HK-2 (cell line): ENCODE measurements around the gene MYOZ2.
"Not testable (repeated sequence)": the region's sequence is repeated elsewhere in the genome, so short reads cannot be mapped to it uniquely, and the experiment has no call there.

Experiments used
- DNase-seq: peaks from one replicate; pipeline ENCODE4 v3.0.0-alpha.2; 2018; ENCODE audit not compliant: unreplicated experiment

MYOZ2 gene

DNA sequence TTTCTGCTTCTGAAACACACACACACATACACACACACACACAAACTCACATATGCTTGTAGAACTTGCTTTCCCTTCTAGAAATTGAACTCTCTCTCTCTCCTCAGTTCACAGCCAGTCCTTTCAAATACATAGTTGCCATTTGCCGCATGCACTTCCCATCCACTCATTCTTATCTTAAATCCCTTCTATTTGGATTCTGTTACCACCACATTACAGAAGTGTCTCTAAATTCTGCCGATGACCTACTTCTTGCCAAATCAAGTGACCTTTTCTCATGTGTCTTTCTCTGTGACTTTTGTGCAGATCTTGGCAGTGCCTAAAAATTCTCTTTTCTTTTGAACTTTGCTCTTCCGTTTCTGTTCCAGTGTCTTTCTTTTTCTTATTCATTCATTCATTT, 7.5 kb upstream of the MYOZ2 start:
- DNase-seq: no peak

DNA sequence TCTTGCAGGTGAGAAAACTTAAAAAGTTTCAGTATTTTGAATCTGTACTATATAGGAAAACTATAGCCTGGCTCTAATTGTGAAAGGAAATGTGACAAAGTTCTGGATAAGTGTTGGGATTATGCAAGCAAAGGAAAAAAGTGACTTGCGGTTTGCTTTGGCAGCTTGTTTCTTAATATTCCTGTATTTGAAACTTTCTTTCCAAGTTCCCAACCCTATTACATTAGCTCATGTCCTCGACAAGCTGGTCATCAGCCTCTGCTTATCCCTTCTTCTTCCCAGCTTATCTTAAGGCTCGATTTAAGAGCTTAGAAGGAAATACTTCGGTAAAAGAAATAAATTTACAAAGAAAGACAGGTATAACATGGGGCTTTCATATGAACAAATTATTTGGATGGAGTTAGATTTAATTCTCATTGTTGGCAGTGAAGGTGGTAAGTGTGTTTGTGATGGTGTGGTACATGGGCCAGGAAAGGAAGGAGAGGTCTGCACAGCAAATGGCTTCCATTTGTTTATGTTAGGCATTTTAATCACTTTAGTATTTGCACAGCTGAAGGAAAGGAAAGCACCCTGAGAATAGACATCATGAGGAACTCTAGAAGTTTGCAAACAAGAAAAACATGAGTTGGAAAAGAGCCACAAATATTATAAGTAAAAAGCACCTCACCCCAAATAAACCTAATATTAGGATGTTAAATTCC, 5.1 kb upstream of the MYOZ2 start:
- DNase-seq: no peak

DNA sequence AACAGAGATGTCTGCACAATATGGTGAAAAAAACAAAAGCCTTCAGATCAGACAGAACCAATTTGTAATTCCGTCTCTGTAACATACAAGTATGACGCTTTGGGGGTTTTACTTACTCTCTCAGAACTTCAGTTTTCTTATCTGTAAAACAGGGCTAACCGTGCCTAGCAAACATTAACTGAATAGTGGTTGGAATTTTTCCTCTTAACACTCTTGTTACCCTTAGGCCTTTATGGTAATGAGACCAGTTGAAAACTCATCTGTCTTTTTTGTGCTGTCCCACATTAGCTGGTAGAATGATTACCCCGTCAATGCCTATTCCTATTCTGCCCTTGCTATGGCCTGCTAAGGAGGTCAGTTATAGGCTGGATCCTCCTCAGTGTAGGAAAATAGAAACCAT, 4.5 kb upstream of the MYOZ2 start:
- DNase-seq: no peak

DNA sequence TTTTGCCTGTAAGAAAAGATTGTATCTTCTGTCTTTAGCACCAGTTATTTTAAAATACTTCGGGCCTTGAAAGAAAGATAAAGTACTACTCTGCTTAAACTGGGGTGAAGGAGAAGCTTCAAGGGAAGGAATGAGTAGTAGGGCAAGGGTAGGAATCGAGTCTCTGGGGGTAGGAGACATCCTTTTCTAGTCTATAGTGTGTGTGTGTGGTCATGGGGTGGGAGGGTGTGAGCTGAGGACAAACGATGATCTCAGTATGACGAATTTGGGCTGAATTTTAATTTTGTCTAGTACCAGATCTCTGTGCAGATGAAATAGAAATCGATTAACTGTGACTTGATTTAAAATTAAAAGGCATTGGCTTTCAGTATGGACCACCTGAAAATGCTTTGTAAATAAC, 3.3 kb upstream of the MYOZ2 start:
- no peak for DNase-seq

DNA sequence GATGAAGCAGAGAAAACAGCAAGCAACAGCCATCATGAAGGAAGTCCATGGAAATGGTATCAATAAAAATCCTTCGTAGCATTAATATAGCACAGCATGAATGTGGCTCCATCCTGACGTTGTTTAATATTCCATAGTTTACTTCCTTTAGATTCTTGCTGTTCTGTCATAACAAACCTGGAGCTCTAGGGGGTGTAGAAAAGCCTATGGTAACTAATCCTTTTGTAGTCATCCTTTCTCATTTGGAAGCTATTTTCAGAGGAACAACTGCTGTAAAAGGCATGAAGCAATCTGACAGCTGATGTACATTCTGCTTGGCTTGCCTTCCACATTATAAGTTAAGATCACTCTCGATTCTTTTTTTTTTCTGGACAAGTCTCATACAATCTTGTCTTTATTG, 914 bp downstream of the MYOZ2 start:
- DNase-seq: no peak

DNA sequence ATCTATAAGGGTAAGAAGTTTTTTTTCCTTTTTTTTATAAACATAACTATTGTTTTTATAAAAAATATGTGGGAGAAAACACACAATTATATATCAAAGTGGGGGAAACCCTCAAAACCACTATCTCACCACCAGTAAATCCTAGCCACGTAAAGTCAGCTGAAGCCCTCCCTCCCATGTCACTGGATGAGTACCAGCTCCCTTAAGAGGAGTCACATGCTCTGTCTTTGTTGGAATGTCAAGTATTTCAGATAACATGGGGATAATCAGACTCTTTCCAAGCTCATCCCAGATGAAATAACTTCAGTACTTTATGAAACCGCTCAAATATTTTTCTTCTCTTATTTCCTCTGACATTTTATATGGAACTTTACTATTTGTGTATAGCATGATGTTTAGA, 2.4 kb downstream of the MYOZ2 start:
- no peak for DNase-seq

DNA sequence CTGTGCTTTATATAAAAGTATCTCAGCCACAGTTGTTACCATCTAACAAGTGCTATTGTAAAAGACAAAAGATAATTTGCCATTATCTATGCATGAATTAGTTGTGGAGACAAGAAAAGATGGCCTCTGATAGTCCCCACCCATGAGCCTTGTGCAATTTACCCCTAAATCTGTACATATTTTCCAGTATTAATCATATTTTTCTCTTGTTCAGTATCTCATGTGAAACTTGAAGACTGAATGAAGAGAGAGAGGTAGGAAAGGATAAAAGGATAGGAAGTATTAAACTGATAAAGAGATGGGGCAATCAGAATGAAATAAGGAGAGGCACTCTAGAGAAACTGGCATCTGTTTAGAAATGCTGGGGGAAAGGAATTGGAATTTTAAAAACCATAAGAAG, 3.7 kb downstream of the MYOZ2 start:
- no peak for DNase-seq

DNA sequence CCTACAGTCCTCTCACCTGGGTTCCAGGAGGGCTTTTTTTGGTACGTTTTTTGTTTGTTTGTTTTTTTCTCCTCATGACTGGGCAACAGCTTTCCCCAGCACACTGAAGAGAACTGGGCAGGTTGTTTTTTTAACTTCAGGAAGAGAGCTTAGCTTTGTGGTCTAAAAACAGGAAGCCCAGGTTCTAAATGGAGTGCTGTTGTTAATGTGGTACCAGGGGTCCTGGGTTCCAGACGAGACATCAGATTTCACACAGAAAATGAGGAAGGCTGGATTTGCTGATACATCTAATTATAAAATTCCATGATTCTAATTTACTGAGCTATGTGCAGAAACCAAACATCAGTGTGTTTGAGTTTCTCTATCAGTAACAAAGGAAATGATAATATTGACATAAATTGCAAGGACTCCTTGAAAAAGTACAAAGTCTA, 4.2 kb downstream of the MYOZ2 start:
- no peak for DNase-seq

DNA sequence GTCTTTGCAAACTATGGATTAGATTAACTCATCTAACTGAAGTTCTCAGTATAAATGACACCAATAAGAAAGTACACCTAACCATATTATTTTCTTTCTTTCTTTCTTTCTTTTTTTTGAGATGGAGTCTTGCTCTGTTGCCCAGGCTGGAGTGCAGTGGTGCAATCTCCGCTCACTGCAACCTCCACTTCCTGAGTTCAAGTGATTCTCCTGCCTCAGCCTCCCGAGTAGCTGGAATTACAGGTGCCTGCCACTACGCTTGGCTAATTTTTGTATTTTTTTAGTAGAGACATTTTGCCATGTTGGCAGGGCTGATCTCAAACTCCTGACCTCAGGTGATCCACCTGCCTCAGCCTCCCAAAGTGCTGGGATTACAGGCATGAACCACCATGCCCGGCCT, 5.7 kb downstream of the MYOZ2 start:
- not testable (repeated sequence) for DNase-seq

DNA sequence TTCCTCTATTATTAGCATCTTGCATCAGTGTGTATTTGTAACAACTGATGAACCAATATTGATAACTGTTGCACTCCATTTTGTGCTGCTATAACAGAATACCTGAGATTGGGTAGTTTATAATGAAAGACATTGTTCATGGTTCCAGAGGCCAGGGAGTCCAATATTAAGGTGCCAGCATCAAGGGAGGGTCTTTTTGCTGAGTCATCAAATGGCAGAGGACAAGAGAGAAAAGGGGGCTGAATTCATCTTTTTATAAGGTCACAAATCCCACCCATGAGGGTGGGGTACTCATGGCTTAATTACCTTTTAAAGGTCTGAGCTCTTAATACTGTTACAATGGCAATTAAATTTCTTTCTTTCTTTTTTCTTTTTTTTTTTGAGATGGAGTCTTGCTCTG, 7.2 kb downstream of the MYOZ2 start:
- no peak for DNase-seq

DNA sequence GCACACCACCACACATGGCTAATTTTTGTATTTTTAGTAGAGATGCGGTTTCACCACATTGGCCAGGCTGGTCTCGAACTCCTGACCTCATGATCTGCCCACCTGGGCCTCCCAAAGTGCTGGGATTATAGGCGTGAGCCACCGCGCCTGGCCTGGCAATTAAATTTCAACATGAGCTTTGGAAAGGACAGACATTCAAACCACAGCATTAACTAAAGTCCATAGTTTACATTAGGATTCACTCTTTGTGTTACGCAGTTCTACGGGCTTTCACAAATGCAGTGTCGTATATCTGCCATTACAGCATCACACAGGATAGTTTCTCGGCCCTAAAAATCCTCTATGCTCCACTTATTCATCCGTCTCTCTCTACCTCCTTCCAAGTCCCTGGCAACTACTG, 7.7 kb downstream of the MYOZ2 start:
- DNase-seq: not testable (repeated sequence)

DNA sequence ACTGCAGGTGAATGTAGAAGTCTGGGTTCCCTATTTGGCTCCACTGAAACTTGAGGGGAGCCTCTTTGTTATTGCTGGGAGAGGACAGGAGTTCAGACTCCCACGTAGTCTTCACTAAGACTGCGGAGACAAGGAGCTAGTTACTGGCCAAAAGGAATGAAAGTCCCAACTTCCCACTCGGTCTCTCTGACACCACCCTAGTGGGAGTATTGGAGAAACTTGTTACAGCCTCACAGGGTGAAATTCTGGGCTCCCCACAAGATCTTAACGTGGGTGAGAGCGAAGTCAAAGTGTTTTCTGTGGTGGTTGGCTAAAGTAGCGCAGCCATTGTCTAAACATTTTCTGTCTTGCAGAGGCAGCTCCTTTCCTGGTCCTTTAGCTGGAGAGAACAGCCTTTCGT, 13.5 kb downstream of the MYOZ2 start:
- DNase-seq: no peak

DNA sequence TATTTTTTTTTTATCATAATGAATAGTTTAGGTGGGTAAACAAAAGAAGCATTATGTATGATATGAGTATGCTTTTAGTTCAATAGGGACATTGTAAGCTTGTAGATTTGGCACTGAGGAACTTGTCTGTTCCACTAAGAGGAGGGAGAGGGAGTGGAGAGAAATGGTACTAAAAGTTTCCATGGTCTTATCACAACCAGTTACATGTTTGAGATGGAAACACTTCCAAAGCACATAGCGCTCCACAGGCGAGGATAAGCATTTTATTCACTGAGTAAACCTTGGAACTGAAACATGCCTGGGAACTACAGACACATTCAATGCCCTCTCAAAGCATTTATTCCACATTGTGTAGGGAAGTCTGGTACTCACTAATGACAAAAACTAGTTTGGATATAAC, 15.5 kb downstream of the MYOZ2 start:
- no peak for DNase-seq

DNA sequence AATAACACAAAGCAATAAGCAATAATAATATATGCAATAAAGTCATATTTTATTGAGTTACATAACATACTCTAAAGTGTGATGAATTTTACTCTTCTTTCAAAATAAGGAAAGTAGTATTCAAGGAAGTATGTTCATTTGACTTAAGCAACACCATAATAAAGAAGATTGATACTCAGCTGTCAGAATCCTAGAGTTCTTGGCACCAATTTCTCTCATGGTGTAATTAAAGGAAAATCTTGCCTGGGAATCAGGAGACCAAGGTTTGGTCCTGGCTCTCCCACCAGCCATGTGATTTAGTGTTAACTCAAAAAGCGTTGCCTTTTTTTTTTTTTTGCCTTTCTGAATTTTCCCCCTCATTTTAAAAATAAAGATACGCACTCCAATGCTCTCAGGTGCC, 17.1 kb downstream of the MYOZ2 start:
- no peak for DNase-seq

DNA sequence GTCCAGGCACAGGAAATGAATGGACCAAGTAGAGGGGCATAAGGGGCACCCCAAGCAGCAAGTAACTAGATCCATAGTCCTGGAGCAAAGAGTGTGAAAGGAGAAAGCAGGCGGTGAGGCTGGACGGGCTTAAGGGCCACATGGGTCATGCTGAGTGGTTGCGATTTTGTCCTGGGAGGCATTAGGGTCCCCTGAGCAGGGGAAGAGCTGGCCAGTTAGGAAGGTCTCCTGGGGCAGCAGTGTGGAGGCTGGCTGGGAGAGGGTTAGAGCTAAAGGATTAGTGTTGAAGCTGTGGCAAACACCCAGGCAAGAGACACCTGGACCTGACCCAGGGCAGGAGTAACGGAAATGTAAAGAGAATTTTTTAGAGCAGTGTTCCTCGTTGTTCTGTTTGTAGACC, 26.5 kb downstream of the MYOZ2 start:
- no peak for DNase-seq

DNA sequence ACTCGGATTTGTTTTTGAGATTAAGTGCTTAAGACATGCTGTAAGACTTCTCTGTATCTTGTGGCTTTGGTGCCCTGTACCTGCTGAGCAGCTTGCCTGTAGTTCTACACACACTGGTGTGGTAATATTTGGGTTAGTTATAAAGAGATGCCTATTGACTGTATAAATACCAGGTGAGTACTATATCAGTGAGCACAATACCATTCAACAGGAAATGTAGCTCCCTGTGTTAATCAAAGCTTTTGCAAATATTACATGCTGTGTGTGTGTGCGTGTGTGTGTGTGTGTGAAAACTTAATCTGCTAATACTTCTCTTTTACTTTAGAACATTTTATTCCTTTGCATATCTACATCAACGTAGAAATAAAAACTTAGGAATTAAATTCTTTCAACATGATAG, 30.1 kb downstream of the MYOZ2 start:
- DNase-seq: no peak

DNA sequence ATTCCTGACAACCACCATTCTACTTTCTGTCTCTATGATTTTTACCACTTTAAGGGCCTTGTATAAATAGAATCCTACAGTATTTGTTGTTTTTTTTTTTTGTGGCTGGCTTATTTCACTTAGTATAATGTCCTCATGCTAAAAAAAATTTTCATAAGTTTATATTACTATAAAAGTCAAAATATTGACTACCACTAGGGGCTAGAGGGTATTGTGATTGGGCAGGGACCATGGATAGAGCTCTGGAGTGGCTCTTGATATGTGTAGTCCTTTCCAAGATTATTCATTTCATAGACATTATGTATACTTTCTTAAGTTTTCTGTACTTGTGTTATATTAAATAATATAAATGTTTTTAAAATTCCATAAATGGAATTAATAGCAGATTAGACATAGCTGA, 34.6 kb downstream of the MYOZ2 start:
- DNase-seq: no peak

DNA sequence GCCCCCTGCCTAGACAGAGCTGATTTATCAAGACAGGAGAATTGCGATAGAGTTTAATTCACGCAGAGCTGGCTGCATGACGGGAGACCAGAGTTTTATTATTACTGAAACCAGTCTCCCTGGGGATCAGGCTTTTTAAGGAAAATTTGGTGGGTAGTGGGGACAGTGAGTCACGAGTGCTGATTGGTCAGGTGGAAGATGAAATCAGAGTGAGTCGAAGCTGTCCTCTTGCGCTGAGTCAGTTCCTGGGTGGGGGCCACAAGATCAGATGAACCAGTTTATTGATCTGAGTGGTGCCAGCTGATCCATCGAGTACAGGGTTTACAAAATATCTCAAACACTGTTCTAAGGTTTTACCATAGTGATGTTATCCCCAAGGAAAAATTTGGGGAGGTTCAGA, 36.6 kb downstream of the MYOZ2 start:
- DNase-seq: no peak

DNA sequence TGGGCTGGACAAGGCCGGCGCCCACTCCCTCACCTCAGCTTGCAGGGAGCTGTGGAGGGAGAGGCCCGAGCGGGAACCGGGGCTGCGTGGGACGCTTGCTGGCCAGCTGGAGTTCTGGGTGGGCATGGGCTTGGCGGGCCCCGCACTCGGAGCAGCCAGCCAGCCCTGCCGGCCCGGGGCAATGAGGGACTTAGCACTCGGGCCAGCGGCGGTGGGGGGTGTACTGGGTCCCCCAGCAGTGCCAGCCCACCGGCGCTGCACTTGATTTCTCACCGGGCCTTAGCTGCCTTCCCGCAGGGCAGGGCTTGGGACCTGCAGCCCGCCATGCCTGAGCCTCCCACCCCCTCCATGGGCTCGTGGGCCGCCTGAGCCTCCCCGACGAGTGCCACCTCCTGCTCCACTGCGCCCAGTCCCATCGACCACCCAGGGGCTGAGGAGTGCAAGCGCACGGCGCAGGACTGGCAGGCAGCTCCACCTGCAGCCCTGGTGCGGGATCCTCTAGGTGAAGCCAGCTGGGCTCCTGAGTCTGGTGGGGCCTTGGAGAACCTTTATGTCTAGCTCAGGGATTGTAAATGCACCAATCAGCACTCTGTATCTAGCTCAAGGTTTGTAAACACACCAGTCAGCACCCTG, 38.2 kb downstream of the MYOZ2 start:
- DNase-seq: not testable (repeated sequence)

DNA sequence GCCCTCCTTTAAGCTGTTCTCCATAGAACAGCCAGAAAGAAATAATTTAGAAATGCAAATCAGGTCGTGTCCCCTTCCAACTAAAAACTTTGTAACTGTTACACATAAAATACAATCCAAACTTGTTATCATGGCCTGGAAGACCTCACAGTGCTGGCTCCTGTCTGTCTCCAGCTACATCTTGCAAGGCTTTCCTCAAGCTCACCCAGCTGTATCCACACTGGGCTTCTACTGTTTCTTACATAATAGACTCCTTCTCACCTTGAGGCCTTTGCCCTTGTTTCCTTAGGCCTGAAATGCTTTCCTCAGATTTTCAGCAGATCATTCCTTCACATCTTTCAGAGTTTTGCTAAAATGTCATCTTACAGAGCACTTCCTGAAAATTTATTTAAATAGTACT, 43.4 kb downstream of the MYOZ2 start:
- no peak for DNase-seq

DNA sequence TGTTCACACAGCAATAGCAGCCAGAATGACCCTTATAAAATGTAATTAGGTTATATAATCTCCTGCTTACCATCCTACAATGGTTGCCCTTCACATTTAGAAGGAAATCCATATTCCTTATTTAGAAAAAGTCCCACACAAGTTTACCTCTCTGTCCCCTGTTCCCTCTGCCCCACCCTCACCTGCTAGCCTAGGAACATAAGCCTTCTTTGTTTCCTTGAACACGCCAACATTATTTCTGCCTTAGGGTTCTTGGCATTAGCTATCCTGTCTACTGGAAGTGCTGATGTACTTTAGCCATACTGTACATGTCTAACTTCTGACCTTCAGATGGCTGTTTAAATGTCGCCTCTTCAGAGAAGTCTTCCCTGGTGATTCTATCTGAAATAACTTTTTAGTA, 48.5 kb downstream of the MYOZ2 start:
- no peak for DNase-seq

DNA sequence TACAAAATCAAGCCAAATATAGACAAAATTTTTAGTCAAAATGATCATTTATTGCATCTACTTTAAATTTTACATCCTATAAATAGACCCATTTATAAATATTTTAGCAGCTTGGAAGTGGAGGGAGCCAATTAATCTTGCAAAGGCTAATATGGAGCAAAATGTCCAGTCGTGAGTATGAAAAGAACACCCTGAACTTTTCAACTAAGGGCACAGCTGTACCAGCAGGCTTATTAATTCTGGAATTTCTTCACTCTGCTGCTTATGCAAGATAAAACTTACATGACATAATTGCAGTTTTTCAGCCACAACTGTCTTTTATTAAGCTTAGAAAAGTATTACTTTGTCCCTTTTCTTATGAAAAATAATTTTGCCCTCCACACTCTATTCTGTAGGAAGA, 54.0 kb downstream of the MYOZ2 start:
- no peak for DNase-seq

DNA sequence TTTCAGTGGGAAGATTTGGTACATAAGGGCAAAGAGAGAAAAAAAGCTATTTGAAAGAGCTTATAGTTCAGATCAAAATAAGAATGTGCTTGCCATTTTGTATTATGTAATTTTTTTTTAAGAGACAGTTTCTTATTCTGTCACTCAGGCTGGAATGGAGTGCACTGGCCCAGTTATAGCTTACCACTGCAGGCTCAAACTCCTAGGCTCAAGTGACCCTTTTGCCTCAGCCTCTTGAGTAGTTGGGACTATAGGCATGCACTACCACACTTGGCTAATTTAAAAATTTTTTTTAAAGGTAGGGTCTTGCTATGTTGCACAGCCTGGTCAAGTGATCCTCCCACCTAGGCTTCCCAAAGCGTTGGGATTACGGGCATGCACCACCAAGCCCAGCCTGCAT, 54.7 kb downstream of the MYOZ2 start:
- no peak for DNase-seq

DNA sequence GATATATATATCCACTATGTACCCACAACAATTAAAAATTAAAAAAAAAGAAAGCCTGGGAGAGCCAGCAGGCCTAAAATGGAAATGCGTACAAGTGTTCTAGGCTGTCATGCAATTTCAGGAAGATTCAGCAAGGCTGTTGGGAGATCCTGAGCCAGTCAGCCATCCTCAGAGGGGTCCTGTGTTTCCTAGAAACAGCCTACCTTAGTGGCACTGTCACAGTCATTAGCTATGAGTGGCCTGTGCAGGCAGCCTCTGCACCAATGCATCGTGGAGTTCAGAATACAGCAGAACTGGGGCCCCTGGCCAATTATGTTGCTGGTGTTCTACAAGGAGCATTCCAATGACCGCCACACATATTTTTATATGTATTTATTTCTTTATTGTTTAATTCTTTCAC, 55.9 kb downstream of the MYOZ2 start:
- DNase-seq: no peak
